ENCODE data around the gene ABLIM1. TPM values are rescaled to one million over a fixed set of nuclear protein-coding genes. Genes with fewer than 3 reads are reported as not detected.

ABLIM1 gene
- total and polyA plus RNA-seq, 10 donors: 11.0 to 59.4 (median 38.7) TPM

- WGBS, 5 donors: 79 to 84% (median 82%) methylated on average over 5 of the region's 5 CpGs
- TF ChIP-seq, protein P1, sequence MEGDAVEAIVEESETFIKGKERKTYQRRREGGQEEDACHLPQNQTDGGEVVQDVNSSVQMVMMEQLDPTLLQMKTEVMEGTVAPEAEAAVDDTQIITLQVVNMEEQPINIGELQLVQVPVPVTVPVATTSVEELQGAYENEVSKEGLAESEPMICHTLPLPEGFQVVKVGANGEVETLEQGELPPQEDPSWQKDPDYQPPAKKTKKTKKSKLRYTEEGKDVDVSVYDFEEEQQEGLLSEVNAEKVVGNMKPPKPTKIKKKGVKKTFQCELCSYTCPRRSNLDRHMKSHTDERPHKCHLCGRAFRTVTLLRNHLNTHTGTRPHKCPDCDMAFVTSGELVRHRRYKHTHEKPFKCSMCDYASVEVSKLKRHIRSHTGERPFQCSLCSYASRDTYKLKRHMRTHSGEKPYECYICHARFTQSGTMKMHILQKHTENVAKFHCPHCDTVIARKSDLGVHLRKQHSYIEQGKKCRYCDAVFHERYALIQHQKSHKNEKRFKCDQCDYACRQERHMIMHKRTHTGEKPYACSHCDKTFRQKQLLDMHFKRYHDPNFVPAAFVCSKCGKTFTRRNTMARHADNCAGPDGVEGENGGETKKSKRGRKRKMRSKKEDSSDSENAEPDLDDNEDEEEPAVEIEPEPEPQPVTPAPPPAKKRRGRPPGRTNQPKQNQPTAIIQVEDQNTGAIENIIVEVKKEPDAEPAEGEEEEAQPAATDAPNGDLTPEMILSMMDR (IDR thresholded peaks at IDR 0.05 in 8 of 11, conservative IDR thresholded peaks at IDR 0.05 in 3 of 11): no peak
- TF ChIP-seq POLR2AphosphoS5 (IDR thresholded peaks at IDR 0.05): no peak
- no peak for TF ChIP-seq POLR2A (IDR thresholded peaks at IDR 0.05)
- no peak for DNase-seq
- Histone ChIP-seq H3K36me3 (peaks cover 0 to 4% (median 0%) of the 10 kb centered on the region in 6 donors), H3K27ac (no peak overlapping the region), H3K9me3 (no peaks in the 10 kb centered on the region), H3K4me1 (peaks cover 0 to 99% (median 33%) of the 10 kb centered on the region in 6 donors), H3K27me3 (replicated peaks in 1 of 7) (no peaks in the 10 kb centered on the region), H3K4me3 (no peak overlapping the region)
- intact Hi-C loops (cut with DNase I; ENCODE audit: low total_unique reads): no loop called here
Observed at GRCh38 chr10:114519306-114519669, 138.8 kb downstream of the ABLIM1 start.

DNA sequence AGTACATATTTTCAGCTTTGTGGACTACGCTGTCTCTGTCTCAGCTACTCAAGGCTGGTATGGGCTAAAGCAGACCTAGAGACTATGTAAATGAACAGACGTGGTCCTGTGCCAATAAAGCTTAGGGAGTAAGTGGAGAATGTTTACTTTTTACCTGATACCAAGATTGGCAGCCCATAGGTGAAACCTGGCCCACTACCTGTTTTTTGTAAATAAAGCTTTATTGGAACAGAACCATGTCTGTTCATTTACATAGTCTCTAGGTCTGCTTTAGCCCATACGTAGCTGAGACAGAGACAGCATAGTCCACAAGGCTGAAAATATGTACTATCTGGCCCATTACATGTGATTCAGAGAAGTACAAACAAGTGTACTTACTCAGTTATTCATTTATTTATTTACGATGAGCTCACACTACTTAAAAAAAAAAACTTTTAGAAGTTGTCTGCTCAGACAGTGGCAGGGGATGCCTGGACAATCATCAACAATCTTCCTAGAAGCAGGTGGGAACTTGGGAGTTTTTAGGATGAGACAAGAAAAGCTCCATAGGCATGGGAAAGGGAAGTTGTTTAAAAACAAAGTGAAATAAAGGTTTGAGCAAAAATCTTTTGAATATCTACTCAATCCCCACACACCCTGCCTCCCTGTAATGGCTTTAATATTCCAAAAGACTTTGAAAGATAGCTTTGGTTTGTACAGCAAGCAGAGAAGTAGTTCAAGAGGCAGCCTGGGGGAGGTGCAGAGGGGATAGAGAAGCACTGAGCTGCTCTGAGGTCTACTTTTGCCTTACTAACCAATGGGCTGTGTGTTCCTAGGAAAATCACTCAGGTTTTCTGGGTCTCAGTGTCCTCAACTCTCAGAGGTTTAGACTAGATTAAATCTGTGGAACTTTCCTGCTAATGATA, 139.4 kb downstream of the ABLIM1 start:
- Histone ChIP-seq H3K36me3 (peaks cover 0 to 4% (median 0%) of the 10 kb centered on the region in 6 donors), H3K27ac (no peak overlapping the region)
- TF ChIP-seq POLR2A (IDR thresholded peaks at IDR 0.05) (no peak), POLR2AphosphoS5 (IDR thresholded peaks at IDR 0.05) (no peak)
- TF ChIP-seq, protein P1 (IDR thresholded peaks at IDR 0.05 in 8 of 11, conservative IDR thresholded peaks at IDR 0.05 in 3 of 11): no peak

DNA sequence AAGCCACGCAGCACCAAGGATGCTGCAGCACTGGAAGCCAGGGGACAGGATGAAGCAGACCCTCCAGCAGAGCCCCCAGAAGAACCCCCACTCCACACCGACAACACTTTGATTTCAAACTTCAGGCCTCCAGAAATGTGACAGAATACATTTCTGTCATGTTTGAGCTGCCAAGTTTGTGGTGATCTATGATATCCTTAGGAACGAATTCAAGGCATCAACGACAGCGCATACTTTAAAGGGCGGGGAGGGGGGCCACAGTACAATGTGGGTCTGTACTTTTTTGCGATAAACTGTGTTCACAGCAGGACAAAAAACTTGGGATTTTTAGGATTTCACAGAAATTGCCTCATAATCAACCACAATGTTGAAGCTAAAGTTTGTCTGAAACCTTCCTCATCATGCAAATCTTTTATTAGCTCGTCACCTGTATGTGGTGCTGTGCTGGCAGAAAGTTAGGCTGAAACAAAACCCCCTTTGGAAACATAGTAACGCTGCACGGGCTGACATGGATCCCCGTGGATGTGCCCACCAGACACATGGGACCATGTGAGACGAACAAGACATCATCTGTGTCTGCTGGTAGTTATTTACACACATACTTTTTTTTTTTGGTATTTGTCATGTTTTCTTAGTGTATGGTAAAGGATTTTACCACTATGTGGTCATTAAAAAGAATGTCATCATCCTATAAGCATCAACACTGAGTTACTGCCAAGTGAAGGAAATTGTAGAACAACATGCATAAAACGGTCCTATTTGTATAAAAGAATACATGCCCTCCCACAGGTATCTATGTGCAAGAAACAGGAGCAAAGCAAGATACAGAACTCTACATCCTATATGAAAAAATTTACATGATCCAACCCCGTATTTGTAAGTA, 140.5 kb downstream of the ABLIM1 start:
- H3K27ac ChIP-seq: no peak overlapping the region
- DNase-seq: no peak
- no peaks in the 10 kb centered on the region for H3K27me3 ChIP-seq (replicated peaks in 1 of 7)
- H3K4me1 ChIP-seq: peaks cover 0 to 98% (median 19%) of the 10 kb centered on the region in 6 donors
- intact Hi-C loops (cut with DNase I; ENCODE audit: low total_unique reads): no loop called here
- no peaks in the 10 kb centered on the region for H3K9me3 ChIP-seq
- no peak overlapping the region for H3K4me3 ChIP-seq
- H3K36me3 ChIP-seq: peaks cover 0 to 4% (median 0%) of the 10 kb centered on the region in 6 donors
- 82 to 90% (median 83%) methylated on average over 14 of the region's 14 CpGs for WGBS, 5 donors
- TF ChIP-seq POLR2AphosphoS5 (IDR thresholded peaks at IDR 0.05) (no peak), POLR2A (IDR thresholded peaks at IDR 0.05) (no peak)
- TF ChIP-seq, protein P1 (IDR thresholded peaks at IDR 0.05 in 8 of 11, conservative IDR thresholded peaks at IDR 0.05 in 3 of 11): no peak

More for the DNA sequence above, 139.4 kb downstream of the ABLIM1 start:
- H3K9me3 ChIP-seq: no peaks in the 10 kb centered on the region
- peaks cover 0 to 99% (median 26%) of the 10 kb centered on the region in 6 donors for H3K4me1 ChIP-seq
- intact Hi-C loops (cut with DNase I; ENCODE audit: low total_unique reads): no loop called here
- DNase-seq: no peak
- WGBS, 5 donors: 90 to 96% (median 92%) methylated on average over 4 of the region's 4 CpGs
- H3K4me3 ChIP-seq: no peak overlapping the region
- H3K27me3 ChIP-seq (replicated peaks in 1 of 7): no peaks in the 10 kb centered on the region
